HG03175 (cell line): Measurements from ENCODE around the gene RBM17.
"Not testable (repeated sequence)": the region's sequence is repeated elsewhere in the genome, so short reads cannot be mapped to it uniquely, and the experiment has no call there.

Source experiments
- ATAC-seq: cut with Tn5 transposase; IDR thresholded peaks from one replicate; pipeline ENCODE4 v1.9.1; 2021; ENCODE audit warnings: mild to moderate bottlenecking, moderate library complexity; ENCODE audit not compliant: unreplicated experiment

Gene RBM17

GRCh38 chr10:6055929-6056328, 32.9 kb upstream of the RBM17 start:
- no peak for ATAC-seq

DNA sequence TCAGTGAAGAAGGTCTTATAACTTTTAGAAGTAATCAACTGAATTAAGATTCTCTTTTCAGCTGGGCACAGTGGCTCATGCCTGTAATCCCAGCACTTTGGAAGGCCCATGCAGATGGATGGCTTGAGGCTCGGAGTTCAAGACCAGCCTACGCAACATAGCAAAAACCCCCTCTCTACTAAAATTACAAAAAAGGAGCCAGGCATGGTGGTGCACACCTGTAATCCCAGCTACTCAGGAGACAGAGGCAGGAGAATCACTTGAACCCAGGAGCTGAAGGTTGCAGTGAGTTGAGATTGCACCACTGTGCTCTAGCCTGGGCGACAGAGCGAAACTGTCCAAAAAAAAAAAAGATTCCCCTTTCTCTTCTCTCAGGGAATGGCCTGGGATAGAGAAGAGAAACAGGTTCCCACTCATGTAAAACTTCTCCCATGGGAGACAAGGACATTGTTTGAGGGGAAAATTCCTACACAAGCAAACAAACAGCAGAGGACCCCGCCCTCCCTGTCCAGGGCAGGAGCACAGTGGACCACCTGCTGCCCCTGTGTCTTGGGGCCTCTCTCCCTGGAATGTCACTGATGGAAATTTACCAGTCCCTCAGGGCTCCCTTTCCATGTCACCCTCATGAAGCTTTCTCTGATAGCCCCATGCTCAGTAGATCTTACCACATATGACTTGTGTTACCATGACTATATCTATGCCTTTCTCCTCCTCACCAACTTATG, 32.3 kb upstream of the RBM17 start:
- no peak for ATAC-seq

GRCh38 chr10:6058682-6059475, 30.0 kb upstream of the RBM17 start:
- ATAC-seq: peak; percentile 37

GRCh38 chr10:6059506-6059905, 29.3 kb upstream of the RBM17 start:
- no peak for ATAC-seq

DNA sequence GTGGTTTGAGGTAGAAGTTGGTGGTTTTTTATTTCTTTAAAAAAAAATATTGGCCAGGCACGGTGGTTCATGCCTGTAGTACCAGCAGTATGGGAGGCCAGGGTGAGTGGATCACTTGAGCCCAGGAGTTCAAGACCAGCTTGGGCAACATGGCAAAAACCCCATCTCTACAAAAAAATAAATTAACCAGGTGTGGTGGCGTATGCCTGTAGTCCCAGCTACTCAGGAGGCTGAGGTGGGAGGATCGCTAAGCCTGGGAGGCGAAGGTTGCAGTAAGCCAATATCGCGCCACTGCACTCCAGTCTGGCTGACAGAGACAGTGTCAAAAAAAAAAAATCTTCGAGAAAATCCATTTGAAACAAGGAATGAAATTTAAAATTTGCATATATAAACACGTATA, 27.8 kb upstream of the RBM17 start:
- ATAC-seq: no peak

DNA sequence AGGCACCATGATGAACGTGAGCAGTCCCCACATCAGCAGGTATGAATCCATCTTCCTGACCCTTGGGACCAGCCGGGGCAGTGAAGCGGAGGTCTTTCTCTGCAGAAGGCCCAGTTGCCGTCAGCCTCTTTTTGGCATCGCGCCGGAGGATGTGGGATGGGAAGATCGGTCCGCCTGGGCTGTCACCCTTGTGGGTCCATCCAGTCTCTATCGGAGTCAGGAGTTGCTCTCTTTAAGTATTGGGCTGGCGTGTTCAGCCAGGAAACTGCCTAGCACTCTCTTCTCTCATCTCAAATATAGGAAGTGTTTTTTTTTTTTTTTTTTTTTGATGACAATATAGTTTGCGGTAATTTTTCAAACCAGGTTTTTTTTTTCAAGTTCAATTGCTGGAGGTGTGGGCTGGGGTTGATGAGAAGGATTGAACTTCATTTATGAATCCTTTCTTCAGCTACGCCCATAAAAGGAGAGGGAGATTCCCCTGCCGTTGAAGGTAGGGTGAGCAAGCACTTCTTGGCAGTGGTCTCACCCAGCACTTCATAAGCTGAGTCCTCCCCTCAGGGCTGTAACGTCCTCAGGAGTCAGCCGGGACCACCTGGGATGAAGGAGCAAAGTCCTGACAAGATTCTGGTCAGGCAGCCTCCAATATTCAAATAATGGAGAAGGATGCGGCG, 26.6 kb upstream of the RBM17 start, which contains the start of gene IL2RA:
Gene IL2RA, minus strand, starts transcription at position 267 of the 671 bp plus-strand sequence. Its CDS starts 216 bp downstream, at position 51.
- ATAC-seq: no peak

DNA sequence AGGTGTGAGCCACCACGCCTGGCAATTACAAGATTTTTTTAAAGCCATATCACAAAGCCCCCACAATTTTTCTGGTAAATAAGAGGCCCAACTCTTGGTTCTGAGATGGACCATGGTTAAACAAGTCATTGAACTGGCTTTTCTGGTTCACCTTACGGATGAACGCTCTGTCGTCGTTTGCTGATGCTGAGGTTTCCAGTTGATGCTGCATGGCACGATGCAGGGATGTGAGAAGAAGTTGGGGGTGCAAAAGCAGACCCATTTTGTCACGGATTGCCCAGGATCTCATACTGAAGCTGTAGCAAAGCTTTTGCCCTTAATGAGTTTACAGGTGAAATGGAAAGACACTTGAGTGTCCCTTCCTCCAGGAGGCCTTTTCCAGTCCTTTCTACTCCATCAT, 24.7 kb upstream of the RBM17 start:
- ATAC-seq: no peak

- not testable (repeated sequence) for ATAC-seq
Measured at GRCh38 chr10:6064726-6065125, 24.1 kb upstream of the RBM17 start.

- no peak for ATAC-seq
Measured at GRCh38 chr10:6065406-6065805, 23.4 kb upstream of the RBM17 start.

GRCh38 chr10:6065835-6066234, 23.0 kb upstream of the RBM17 start:
- ATAC-seq: no peak

- no peak for ATAC-seq
Measured at GRCh38 chr10:6067457-6067856, 21.4 kb upstream of the RBM17 start.

- no peak for ATAC-seq
Measured at GRCh38 chr10:6068006-6068405, 20.8 kb upstream of the RBM17 start.

DNA sequence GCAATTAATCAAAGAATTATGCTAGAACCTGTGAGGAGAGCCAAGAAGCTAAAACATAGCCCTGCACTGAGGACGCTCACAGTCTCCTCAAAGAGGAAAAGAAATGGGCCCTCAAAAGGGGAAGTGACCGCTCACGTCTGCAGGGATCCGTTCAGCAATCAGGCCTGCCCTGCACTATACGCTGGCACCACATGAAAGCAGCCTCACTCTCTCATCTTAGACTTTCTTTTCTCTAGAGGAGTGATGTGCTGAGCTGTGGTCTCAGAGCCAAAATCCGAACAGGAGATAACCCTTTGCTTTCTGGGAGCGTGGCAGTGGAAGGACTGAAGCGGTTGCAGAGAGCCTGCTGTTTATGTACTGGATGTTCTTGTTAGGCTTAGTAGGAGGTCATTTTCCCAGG, 20.4 kb upstream of the RBM17 start:
- ATAC-seq: peak; percentile 59

- no peak for ATAC-seq
Measured at GRCh38 chr10:6069081-6069931, 19.5 kb upstream of the RBM17 start.

- ATAC-seq: no peak
Measured at GRCh38 chr10:6070660-6071059, 18.2 kb upstream of the RBM17 start.

GRCh38 chr10:6071181-6072175, 17.4 kb upstream of the RBM17 start:
- no peak for ATAC-seq

DNA sequence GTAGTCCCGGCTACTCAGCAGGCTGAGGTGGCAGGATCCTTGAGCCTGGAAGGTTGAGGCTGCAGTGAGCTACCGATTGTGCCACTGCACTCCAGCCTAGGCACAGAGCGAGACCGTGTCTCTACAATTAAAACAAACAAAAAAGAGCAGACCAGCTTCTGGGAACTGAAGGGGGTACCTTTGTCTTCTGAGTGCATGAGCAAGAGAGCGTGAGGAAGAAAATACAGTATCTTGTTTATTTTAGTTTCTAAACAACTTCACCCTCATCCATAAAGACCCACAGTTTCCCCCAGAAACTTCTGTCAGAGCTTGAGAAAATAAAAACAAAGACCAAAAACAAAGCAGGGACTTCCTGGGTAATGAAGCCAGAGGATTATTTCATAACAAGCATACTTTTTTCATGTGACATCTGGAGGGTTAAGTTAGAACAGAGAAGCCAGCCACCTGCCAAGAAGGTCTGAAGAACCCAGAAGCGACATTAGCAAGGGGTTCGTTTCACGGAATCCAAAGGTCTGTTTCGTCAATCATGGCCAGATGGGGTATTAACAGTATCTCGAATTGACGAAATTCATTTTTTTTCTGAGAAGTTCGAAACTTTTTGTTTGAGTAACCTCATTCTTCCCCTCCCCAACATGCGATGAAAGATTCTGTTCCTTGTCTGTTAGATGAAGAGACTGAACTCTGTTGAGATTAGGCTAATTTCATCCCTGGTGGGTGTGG, 16.5 kb upstream of the RBM17 start:
- ATAC-seq: no peak

DNA sequence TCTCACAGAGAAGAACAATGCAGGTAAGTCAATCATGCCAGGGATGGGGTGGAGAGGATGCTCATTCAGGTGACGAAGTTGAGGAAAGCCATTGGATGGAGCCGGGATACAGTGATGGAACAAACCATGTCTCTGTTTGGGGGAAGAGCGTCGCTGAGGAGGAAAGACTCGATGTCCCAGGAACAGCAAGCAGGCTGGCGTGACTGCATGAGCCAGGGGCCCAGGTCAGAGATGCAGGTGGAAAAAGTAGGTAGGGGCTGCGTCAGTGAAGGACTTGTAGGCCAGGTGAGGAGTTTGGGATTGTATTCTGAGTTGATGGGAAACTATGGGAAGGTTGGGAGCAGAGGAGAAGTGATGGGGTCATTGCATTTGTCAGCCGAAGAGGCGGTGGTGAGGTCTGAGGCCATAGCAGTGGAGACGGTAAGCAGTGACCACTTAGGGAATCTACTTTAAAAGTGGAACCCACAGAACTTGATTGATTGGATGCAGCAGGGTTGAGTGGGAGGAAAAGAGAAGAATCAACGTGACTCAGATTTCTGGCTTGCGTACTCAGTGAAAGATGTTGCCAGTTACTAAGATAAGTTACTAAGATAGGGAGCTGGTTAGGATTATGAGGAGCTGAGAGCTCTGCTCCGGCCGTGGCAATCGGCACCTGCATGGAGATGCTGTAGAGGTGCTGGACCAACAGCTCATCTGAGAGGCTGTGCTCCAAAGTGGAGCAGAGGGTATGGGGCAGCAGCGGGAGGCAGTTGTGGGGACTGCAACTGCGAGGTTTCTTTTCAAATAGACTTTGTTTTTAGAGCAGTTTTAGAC, 14.1 kb upstream of the RBM17 start:
- no peak for ATAC-seq
